NCI-H2196 (cell line): ENCODE data around the gene HNF1A.
"Not testable (repeated sequence)": the region's sequence is repeated elsewhere in the genome, so short reads cannot be mapped to it uniquely, and the experiment has no call there.

Experiments
- DNase-seq: peaks from one replicate; lab custom pipeline; 2025; ENCODE audit not compliant: unreplicated experiment; lab: John Stamatoyannopoulos, UW

HNF1A gene

DNA sequence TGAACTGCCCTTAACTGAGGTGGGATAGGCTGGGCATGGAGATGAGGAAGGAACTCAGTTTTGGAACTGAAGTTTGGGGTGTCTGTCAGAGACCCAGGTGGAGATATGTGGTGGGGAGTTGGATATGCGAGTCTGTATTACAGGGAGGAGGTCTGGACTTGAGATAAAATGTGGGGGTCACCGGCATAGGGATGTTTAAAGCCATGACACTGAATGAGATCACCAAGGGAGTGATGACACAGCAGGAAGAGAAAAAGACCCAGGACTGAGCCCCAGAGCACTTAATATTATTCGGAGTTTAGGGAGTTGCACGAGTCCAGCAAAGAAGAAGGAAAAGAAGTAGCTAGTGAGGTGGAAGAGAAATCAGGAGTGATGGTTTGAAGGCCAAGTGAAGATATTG lies 64.7 kb downstream of the HNF1A start:
- DNase-seq = no peak

DNA sequence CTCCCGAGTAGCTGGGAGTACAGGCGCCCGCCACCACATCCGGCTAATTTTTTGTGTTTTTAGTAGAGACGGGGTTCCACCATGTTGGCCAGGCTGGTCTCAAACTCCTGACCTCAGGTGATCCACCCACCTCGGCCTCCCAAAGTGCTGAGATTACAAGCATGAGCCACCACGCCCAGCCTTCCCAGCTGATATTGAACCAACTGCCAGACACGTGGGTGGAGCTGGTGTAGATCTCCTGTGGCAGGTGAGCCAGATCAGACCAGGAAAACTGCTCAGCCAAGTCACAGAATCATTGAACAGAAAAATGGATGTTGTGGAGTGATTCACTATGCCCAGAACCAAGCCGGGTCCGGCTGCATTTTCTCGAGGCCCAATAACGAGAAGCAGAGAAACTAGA lies 69.1 kb downstream of the HNF1A start:
- not testable (repeated sequence) for DNase-seq

DNA sequence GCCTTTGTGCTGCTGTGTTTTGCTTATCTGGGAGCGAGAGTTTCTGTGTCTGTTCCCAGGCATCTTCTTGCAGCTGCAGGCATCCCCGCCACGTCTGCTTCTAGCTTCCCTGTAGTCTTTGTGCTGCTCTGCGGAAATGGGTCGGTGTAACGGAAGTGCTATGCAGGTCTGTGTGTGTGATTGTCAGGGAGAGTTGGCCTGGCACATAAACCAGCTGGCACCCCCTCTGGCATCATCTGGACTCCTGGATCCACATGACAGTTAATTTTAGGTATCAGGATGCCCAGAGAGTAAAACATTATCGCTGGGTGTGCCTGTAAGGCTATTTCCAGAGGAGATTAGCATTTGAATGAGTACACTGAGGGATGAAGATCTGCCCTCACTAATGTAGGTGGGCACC lies 70.1 kb downstream of the HNF1A start:
- no peak for DNase-seq

DNA sequence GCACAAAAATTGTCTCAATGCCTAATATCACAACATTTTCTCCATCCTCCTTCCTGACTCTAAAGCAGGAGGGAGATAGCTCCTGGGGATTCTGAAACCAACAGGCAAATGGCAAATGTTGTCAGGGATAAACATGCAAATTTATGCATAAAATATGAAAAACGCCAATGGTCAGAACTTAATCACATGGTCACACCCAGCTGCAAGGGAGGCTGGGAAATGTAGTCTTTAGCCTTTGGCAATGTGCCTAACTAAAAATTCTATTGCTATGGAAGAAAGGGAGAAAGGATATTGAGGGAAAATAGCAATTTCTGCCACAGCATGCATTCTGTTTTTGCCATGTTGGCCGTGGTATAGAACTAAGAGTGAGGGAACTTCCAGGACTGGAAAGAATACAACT lies 72.4 kb downstream of the HNF1A start:
- peak; percentile 16 for DNase-seq
